NB4 (cell line): Measurements from ENCODE around the gene IFNW1.
A peak's percentile ranks its signal among the peaks of the same experiment; 100 is the strongest.

ENCODE experiments used
- DNase-seq: peaks from one replicate; pipeline ENCODE4 v3.0.0; 2010; ENCODE audit warnings: low read depth
- H3K4me3 ChIP-seq: one replicate; pipeline ENCODE4 v1.5.1; 2011; ENCODE audit warnings: mild to moderate bottlenecking, low read depth, low read length, moderate library complexity
- CTCF ChIP-seq: IDR thresholded peaks from one replicate; pipeline ENCODE4 v1.5.1; 2012; ENCODE audit warnings: low read depth, low read length
- MAX ChIP-seq: IDR thresholded peaks from 2 replicates; pipeline ENCODE4 v1.6.1; 2011; ENCODE audit warnings: low read depth, low read length
- MYC ChIP-seq: IDR thresholded peaks from 2 replicates; pipeline ENCODE4 v1.6.1; 2011; ENCODE audit warnings: low read depth, low read length
- POLR2A ChIP-seq: IDR thresholded peaks from 2 replicates; pipeline ENCODE4 v1.6.1; 2011; ENCODE audit warnings: mild to moderate bottlenecking; ENCODE audit not compliant: insufficient read length; ENCODE audit errors: extremely low read depth

The IFNW1 gene

GRCh38 chr9:21165516-21165915, 23.9 kb upstream of the IFNW1 start:
- TF ChIP-seq CTCF (no peak), POLR2A (no peak)
- no peak overlapping the region for H3K4me3 ChIP-seq
- DNase-seq: no peak

- DNase-seq: peak; percentile 91
- no peak for TF ChIP-seq MYC
- TF ChIP-seq CTCF: no peak
- TF ChIP-seq POLR2A: no peak
- no peak for TF ChIP-seq MAX
- no peak overlapping the region for H3K4me3 ChIP-seq
Measured at GRCh38 chr9:21160178-21160577, 18.5 kb upstream of the IFNW1 start.

- no peak for DNase-seq
- TF ChIP-seq CTCF (no peak), POLR2A (no peak), MAX (no peak), MYC (no peak)
- H3K4me3 ChIP-seq: no peak overlapping the region
Measured at GRCh38 chr9:21155501-21155900, 13.9 kb upstream of the IFNW1 start.

- TF ChIP-seq CTCF (peak; percentile 83), MYC (no peak), POLR2A (no peak)
- H3K4me3 ChIP-seq: peak overlapping the region; percentile 32
- DNase-seq: peak; percentile 91
Measured at GRCh38 chr9:21154018-21154608, 12.5 kb upstream of the IFNW1 start.

GRCh38 chr9:21153336-21154017, 11.8 kb upstream of the IFNW1 start:
- TF ChIP-seq MAX (no peak), MYC (peak; percentile 50)
- peak; percentile 58 for DNase-seq
- H3K4me3 ChIP-seq: no peak overlapping the region

GRCh38 chr9:21144603-21145002, 3.0 kb upstream of the IFNW1 start:
- TF ChIP-seq CTCF (no peak), MYC (no peak), MAX (no peak), POLR2A (no peak)
- no peak overlapping the region for H3K4me3 ChIP-seq
- DNase-seq: peak; percentile 32
